ENCODE data around the gene PGS1.

The PGS1 gene

DNA sequence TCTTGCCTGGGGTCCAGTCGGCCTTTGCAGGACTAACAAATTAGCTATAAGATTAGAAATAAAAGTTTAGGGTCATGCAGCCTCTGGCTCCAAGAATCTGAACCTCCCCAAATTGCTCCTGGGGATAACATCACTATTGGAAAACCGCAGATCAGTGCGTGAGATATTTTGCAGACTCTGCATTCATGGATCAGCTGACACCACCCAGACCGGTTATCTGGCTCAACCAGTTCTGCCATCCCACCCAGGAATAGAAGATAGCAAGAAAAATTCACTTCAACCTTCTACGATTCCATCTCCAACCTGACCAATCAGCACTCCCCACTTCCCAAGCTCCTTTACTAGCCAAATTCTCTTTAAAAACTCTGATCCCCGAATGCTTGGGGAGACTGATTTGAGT, 4.3 kb upstream of the PGS1 start:
- no peak overlapping the region for H3K9ac ChIP-seq (ENCODE audit: low read length)
- H3K4me3 ChIP-seq (ENCODE audit: low read length), result no peak overlapping the region
- no peaks in the 10 kb centered on the region for H3K36me3 ChIP-seq (ENCODE audit: control insufficient read depth, insufficient read depth, low read length)
- H3K27me3 ChIP-seq (ENCODE audit: control insufficient read depth, insufficient read depth, low read length), result no peaks in the 10 kb centered on the region
- no peak overlapping the region for H3K27ac ChIP-seq (ENCODE audit: low read depth, low read length)
- peaks cover 3% of the 10 kb centered on the region for H3K4me1 ChIP-seq (ENCODE audit: control insufficient read depth, insufficient read depth, low read length)

DNA sequence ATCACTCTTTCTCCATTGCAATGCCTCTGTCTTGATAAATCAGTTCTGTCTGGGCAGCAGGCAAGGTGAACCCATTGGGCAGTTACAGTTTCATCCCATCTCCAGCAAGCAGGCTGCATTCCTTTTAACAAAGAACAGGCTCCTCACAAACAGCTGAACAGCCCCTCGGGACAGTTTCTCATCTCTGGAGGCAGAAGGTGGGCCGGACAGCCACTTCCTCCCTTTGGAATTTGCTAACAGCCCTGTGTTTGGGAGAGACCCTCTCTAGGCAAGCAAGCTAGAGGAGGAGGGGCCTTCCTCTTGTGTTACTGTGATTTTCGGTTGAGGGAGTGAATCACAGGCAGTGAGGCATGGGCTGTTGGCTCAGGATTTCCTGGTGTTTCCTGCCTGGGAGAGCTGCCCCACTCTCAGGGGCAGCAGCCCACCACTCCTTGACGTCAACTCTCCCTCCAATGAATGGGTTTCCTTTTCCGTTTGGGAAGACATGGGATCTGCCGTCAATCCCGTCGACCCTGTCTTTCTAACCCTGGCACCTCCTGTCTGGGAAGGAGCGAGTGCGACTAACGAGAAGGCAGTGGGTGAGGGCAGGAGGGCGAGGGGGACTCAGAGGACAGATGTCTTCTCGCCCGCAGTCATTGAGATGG, 3.7 kb upstream of the PGS1 start:
- no peaks in the 10 kb centered on the region for H3K27me3 ChIP-seq (ENCODE audit: control insufficient read depth, insufficient read depth, low read length)
- no peak overlapping the region for H3K4me3 ChIP-seq (ENCODE audit: low read length)
- H3K4me1 ChIP-seq (ENCODE audit: control insufficient read depth, insufficient read depth, low read length), result peaks cover 3% of the 10 kb centered on the region
- no peak overlapping the region for H3K27ac ChIP-seq (ENCODE audit: low read depth, low read length)
- H3K36me3 ChIP-seq (ENCODE audit: control insufficient read depth, insufficient read depth, low read length), result no peaks in the 10 kb centered on the region
- no peak overlapping the region for H3K9ac ChIP-seq (ENCODE audit: low read length)

DNA sequence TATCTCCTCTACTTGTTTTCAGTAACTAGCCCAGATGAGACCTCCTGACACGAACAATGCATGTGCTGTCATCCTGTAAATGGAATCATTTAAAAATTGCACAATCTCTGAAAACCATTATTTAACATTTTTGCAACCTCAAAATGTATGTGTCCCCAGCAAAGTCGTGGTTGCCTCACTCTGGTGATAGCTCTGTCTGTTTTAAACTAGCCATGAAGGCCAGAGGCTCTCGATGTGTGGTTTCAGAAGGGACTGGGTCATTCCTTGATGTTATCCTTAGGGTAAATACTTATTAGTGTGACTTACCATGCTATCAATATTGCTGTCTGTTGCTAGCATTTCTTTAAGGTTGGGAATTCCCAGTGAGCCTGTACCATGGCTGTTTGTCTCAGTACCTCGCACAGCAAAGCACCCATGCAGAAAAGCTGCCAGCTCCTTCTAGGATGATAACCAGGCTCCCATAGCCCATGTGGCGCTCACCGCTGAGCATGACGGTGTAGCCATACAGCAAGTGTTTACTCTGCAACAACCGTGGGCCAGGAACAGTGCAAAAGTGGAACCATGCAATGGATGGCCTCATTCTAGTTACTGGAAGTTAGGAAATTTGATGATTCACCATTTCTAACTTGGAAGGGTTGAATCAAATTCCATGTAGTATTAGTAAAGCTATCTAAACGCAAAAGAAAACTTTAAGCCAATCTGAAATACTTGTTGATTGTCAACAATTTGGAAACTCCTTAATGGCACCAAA, 2.9 kb upstream of the PGS1 start:
- H3K4me1 ChIP-seq (ENCODE audit: control insufficient read depth, insufficient read depth, low read length), result peaks cover 3% of the 10 kb centered on the region
- H3K27me3 ChIP-seq (ENCODE audit: control insufficient read depth, insufficient read depth, low read length), result no peaks in the 10 kb centered on the region
- no peak overlapping the region for H3K4me3 ChIP-seq (ENCODE audit: low read length)
- H3K9ac ChIP-seq (ENCODE audit: low read length), result no peak overlapping the region
- H3K36me3 ChIP-seq (ENCODE audit: control insufficient read depth, insufficient read depth, low read length), result no peaks in the 10 kb centered on the region
- H3K27ac ChIP-seq (ENCODE audit: low read depth, low read length), result no peak overlapping the region

DNA sequence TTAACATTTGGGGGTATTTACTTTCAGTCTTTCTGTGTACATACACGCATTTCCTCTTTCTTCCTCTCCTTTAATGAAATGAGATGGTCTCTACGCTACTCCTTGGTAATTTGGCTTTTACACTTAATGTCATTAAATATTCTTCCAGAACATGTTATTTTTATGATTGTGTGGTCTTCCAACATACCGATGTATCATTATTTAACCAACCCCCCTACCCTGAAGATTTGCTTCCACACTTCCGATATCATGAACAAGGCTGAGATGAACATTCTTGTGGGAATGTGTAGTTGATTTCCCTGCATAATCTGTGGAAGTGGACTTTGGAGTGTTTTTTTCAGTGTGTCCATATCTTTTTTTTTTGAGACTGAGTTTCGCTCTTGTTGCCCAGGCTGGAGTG, 2.3 kb upstream of the PGS1 start:
- peaks cover 3% of the 10 kb centered on the region for H3K4me1 ChIP-seq (ENCODE audit: control insufficient read depth, insufficient read depth, low read length)
- H3K4me3 ChIP-seq (ENCODE audit: low read length), result no peak overlapping the region
- no peaks in the 10 kb centered on the region for H3K27me3 ChIP-seq (ENCODE audit: control insufficient read depth, insufficient read depth, low read length)
- H3K27ac ChIP-seq (ENCODE audit: low read depth, low read length), result no peak overlapping the region
- no peak overlapping the region for H3K9ac ChIP-seq (ENCODE audit: low read length)
- no peaks in the 10 kb centered on the region for H3K36me3 ChIP-seq (ENCODE audit: control insufficient read depth, insufficient read depth, low read length)

GRCh38 chr17:78377858-78378224, 608 bp upstream of the PGS1 start:
- no peak overlapping the region for H3K9ac ChIP-seq (ENCODE audit: low read length)
- peaks cover 3% of the 10 kb centered on the region for H3K4me1 ChIP-seq (ENCODE audit: control insufficient read depth, insufficient read depth, low read length)
- H3K36me3 ChIP-seq (ENCODE audit: control insufficient read depth, insufficient read depth, low read length), result no peaks in the 10 kb centered on the region

DNA sequence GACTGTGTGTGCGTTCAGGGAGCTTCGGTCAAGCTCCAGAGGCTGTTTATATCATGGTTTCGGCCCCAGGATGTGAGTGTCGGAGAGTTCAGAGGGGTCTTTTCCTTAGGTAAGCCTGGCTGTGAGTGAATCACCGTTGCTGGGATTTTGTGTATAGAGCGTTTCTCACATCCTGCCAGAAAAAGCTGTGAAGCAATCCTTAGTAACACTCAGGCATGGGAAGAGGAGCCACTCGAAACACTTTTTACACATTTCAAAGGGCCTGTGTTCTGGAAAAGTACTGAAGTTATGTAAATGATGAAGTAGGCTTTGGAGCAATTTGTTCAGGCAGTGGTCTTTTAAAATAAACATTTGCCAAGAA, 662 bp downstream of the PGS1 start:
- Histone ChIP-seq H3K4me3 (ENCODE audit: low read length) (peak overlapping the region; percentile 91), H3K36me3 (ENCODE audit: control insufficient read depth, insufficient read depth, low read length) (no peaks in the 10 kb centered on the region), H3K4me1 (ENCODE audit: control insufficient read depth, insufficient read depth, low read length) (peaks cover 3% of the 10 kb centered on the region), H3K27me3 (ENCODE audit: control insufficient read depth, insufficient read depth, low read length) (no peaks in the 10 kb centered on the region), H3K27ac (ENCODE audit: low read depth, low read length) (peak overlapping the region; percentile 83), H3K9ac (ENCODE audit: low read length) (peak overlapping the region; percentile 81)

More at GRCh38 chr17:78377858-78378224, 608 bp upstream of the PGS1 start:
- Histone ChIP-seq H3K27me3 (ENCODE audit: control insufficient read depth, insufficient read depth, low read length) (no peaks in the 10 kb centered on the region), H3K4me3 (ENCODE audit: low read length) (peak overlapping the region; percentile 91), H3K27ac (ENCODE audit: low read depth, low read length) (peak overlapping the region; percentile 83)

GRCh38 chr17:78380370-78380769, 1.9 kb downstream of the PGS1 start:
- no peak overlapping the region for H3K27ac ChIP-seq (ENCODE audit: low read depth, low read length)
- H3K4me3 ChIP-seq (ENCODE audit: low read length), result no peak overlapping the region
- H3K36me3 ChIP-seq (ENCODE audit: control insufficient read depth, insufficient read depth, low read length), result no peaks in the 10 kb centered on the region
- no peaks in the 10 kb centered on the region for H3K27me3 ChIP-seq (ENCODE audit: control insufficient read depth, insufficient read depth, low read length)
- H3K4me1 ChIP-seq (ENCODE audit: control insufficient read depth, insufficient read depth, low read length), result peaks cover 3% of the 10 kb centered on the region
- H3K9ac ChIP-seq (ENCODE audit: low read length), result no peak overlapping the region

DNA sequence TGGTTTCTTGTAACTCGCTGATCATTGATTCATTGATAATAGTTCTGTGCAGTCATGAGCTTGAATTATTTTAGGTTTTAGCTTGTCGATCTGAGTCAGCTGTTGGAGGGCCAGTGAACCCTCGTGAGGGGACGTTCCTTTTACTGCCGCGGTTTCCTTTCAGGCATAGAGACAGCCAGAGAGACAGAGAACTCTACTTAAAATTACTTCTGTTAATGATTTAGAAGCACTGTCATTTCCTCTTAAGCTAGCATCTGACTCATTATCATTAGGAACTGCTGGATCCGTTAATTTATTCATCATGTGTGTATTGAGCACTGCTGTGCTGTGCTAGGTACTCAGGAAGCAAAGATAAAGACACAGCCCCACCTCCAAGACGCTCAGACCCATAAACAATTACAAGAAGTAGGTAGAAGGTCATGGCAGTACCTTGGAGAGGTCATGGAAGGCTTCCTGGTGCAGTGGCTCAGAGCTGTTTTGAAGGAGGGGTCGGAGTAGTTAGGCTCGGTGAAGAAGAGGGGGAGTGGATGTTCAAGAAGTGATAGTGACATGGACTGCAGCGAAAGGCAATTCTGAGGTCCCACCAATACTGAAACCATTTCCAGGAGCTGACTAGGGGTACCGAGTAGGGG, 3.3 kb downstream of the PGS1 start:
- no peak overlapping the region for H3K9ac ChIP-seq (ENCODE audit: low read length)
- H3K36me3 ChIP-seq (ENCODE audit: control insufficient read depth, insufficient read depth, low read length), result no peaks in the 10 kb centered on the region
- H3K4me1 ChIP-seq (ENCODE audit: control insufficient read depth, insufficient read depth, low read length), result peaks cover 3% of the 10 kb centered on the region
- H3K4me3 ChIP-seq (ENCODE audit: low read length), result no peak overlapping the region
- no peaks in the 10 kb centered on the region for H3K27me3 ChIP-seq (ENCODE audit: control insufficient read depth, insufficient read depth, low read length)
- H3K27ac ChIP-seq (ENCODE audit: low read depth, low read length), result no peak overlapping the region

DNA sequence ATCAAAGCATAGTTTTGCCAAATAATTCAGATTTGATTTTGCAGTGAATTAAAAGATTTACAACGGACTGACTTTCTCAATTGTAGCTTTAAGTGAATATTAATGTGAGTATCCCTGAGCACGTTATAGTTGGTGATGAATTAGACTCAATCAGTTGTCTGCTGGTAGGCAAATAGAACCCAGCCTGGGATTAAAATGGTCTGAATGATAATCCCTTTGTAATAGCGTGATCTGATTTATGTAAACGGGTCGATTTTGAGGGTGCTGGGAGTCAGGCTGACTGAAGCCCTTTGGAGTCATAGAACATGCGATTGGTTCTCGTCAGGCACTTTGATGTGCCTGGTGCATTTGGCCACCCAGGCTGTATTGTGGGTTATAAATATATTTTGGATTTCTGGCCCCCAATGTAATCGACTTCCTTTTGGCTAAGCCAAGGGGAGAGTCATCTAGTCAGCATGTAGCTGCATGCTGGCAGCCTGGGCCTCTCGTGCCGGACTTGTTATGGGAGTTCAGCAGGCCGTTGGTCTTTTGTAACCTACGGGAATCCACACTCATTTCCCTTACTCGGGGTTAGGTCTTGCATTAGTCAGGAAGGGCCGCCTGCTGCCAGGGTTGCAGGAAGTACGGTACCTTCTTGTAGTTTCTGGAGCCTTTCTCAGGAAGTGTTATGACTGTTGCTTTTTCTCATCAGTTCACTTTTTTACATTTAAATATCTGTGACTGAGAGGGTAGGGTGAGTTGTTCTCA, 5.4 kb downstream of the PGS1 start:
- H3K27ac ChIP-seq (ENCODE audit: low read depth, low read length), result no peak overlapping the region
- peaks cover 4% of the 10 kb centered on the region for H3K4me1 ChIP-seq (ENCODE audit: control insufficient read depth, insufficient read depth, low read length)
- H3K4me3 ChIP-seq (ENCODE audit: low read length), result no peak overlapping the region
- H3K36me3 ChIP-seq (ENCODE audit: control insufficient read depth, insufficient read depth, low read length), result no peaks in the 10 kb centered on the region
- H3K27me3 ChIP-seq (ENCODE audit: control insufficient read depth, insufficient read depth, low read length), result no peaks in the 10 kb centered on the region
- no peak overlapping the region for H3K9ac ChIP-seq (ENCODE audit: low read length)

DNA sequence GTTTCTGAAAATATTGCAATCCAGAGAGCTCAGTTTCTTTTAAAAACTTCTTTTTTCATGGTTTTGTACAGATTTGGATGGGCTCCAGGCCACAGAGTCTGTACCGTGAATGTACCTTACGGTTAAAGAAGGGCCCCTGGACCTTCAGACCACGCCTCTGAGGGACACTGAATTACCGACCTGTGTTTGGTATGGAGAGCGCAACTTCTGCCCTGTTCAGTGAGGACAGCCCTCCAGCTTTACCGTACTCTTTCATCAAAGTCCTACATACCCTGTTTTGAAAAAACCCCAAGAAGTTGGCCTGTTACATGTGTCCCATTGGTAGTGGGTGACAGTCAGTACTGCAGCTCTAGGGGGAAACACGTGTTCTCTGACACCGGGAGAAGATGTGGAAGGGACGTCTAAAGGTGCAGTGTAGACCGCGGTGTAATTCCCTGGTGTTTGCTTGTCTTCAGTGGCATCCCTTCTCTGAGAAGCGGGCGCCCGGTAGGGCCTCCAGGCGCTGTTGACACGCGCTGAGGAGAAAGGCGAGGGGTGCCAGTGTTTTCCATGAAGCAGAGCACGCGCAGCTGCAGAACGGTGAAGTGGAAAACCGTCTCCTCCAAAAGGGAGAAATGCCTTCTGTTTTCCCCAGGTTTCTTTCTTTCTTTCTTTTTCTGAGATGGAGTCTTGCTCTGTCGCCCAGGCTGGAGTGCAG, 6.2 kb downstream of the PGS1 start:
- Histone ChIP-seq H3K27me3 (ENCODE audit: control insufficient read depth, insufficient read depth, low read length) (no peaks in the 10 kb centered on the region), H3K4me1 (ENCODE audit: control insufficient read depth, insufficient read depth, low read length) (peaks cover 4% of the 10 kb centered on the region), H3K4me3 (ENCODE audit: low read length) (no peak overlapping the region), H3K36me3 (ENCODE audit: control insufficient read depth, insufficient read depth, low read length) (no peaks in the 10 kb centered on the region), H3K27ac (ENCODE audit: low read depth, low read length) (no peak overlapping the region), H3K9ac (ENCODE audit: low read length) (no peak overlapping the region)

DNA sequence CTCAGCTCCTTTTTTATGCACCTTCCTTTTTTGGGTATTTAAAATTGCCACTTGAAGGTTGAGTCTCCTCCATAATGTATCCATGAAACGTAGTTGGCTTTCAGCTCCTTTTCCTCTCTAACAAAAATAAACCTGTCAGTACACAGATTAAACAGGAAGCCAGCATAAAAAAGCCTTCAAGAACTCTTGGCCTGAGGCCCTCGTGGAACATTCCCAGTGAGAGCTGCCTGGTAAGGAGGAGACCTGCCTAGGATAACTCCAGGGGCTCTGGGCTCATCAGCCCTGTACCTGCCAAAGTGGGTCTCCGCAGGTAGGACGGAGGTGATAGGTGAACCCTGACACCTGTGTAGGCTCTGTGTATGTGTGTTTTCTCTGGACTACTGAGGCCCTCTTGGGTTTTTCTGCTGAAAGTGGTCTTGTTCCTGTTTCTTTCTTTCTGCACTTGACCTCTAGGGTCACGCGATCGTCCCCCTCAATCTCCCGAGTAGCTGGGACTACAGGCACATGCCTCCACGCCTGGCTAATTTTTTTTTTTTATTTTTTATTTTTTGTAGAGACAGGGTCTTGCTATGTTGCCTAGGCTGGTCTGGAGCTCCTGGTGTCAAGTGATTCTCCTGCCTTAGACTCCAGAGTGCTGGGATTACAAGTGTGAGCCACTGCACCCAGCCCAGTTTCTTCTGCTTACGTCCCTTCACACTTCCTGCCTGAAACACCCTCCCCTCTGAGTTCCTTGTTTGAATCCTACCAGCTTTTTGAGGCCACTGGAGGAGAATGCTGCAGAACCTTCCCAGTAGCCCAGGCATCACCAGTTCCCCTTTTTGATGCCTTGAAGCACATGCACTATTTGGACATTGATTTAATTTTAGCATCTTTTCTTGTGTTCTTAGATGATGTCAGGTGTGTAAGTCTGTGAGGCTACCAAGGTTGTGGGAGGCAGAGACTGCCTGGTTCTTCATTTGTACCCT, 9.8 kb downstream of the PGS1 start:
- peaks cover 4% of the 10 kb centered on the region for H3K4me1 ChIP-seq (ENCODE audit: control insufficient read depth, insufficient read depth, low read length)
- H3K4me3 ChIP-seq (ENCODE audit: low read length), result no peak overlapping the region
- no peak overlapping the region for H3K9ac ChIP-seq (ENCODE audit: low read length)
- H3K27me3 ChIP-seq (ENCODE audit: control insufficient read depth, insufficient read depth, low read length), result no peaks in the 10 kb centered on the region
- no peaks in the 10 kb centered on the region for H3K36me3 ChIP-seq (ENCODE audit: control insufficient read depth, insufficient read depth, low read length)
- H3K27ac ChIP-seq (ENCODE audit: low read depth, low read length), result peak overlapping the region; percentile 18
